ENCODE results near the gene FAM163B.
A peak's percentile ranks its signal among the peaks of the same experiment; 100 is the strongest.

FAM163B gene

GRCh38 chr9:133532937-133533668 lies 76.1 kb downstream of the FAM163B start:
- Histone ChIP-seq H3K9me3 (ENCODE audit: control insufficient read depth, insufficient read depth, low read length) (no peaks in the 10 kb centered on the region), H3K4me2 (ENCODE audit: low read length) (no peak overlapping the region; the same call in 1 of the 2 replicates), H4K20me1 (ENCODE audit: control insufficient read depth, insufficient read depth, low read depth, low read length) (no peaks in the 10 kb centered on the region), H3K9me2 (replicated peaks; ENCODE audit: control insufficient read depth, low read length) (no peaks in the 10 kb centered on the region), H3K4me3 (ENCODE audit: low read length) (no peak overlapping the region), H3K79me2 (ENCODE audit: control insufficient read depth, low read length) (no peaks in the 10 kb centered on the region), H3K27me3 (ENCODE audit: control insufficient read depth, low read length) (peaks cover 23% of the 10 kb centered on the region), H3F3A (ENCODE audit: control insufficient read depth, insufficient read depth) (no peaks in the 10 kb centered on the region), H3K4me1 (ENCODE audit: control insufficient read depth, low read length) (peaks cover 9% of the 10 kb centered on the region), H3K36me3 (ENCODE audit: control insufficient read depth, low read length) (no peaks in the 10 kb centered on the region), H3K27ac (ENCODE audit: low read depth, low read length) (no peak overlapping the region)
- TF ChIP-seq EZH2phosphoT487 (IDR thresholded peaks at IDR 0.05; ENCODE audit: borderline replicate concordance, low read length) (no peak), CTCF (IDR thresholded peaks at IDR 0.05; ENCODE audit: low read depth, low read length, poor library complexity, severe bottlenecking) (peak; percentile 84)

GRCh38 chr9:133531293-133531692 lies 77.9 kb downstream of the FAM163B start:
- H3K9me3 ChIP-seq (ENCODE audit: control insufficient read depth, insufficient read depth, low read length): no peaks in the 10 kb centered on the region
- H3K4me3 ChIP-seq (ENCODE audit: low read length): no peak overlapping the region
- no peak overlapping the region for H3K4me2 ChIP-seq (ENCODE audit: low read length)
- no peaks in the 10 kb centered on the region for H3K79me2 ChIP-seq (ENCODE audit: control insufficient read depth, low read length)
- no peaks in the 10 kb centered on the region for H3K9me2 ChIP-seq (replicated peaks; ENCODE audit: control insufficient read depth, low read length)
- H3F3A ChIP-seq (ENCODE audit: control insufficient read depth, insufficient read depth): no peaks in the 10 kb centered on the region
- H3K27me3 ChIP-seq (ENCODE audit: control insufficient read depth, low read length): peaks cover 23% of the 10 kb centered on the region
- TF ChIP-seq EZH2phosphoT487 (IDR thresholded peaks at IDR 0.05; ENCODE audit: borderline replicate concordance, low read length) (no peak), CTCF (IDR thresholded peaks at IDR 0.05; ENCODE audit: low read depth, low read length, poor library complexity, severe bottlenecking) (no peak)
- peaks cover 9% of the 10 kb centered on the region for H3K4me1 ChIP-seq (ENCODE audit: control insufficient read depth, low read length)
- H3K36me3 ChIP-seq (ENCODE audit: control insufficient read depth, low read length): no peaks in the 10 kb centered on the region
- H3K27ac ChIP-seq (ENCODE audit: low read depth, low read length): no peak overlapping the region
- H4K20me1 ChIP-seq (ENCODE audit: control insufficient read depth, insufficient read depth, low read depth, low read length): no peaks in the 10 kb centered on the region

- Histone ChIP-seq H3K9me2 (replicated peaks; ENCODE audit: control insufficient read depth, low read length) (no peaks in the 10 kb centered on the region), H3F3A (ENCODE audit: control insufficient read depth, insufficient read depth) (no peaks in the 10 kb centered on the region), H3K9me3 (ENCODE audit: control insufficient read depth, insufficient read depth, low read length) (no peaks in the 10 kb centered on the region), H4K20me1 (ENCODE audit: control insufficient read depth, insufficient read depth, low read depth, low read length) (no peaks in the 10 kb centered on the region), H3K4me2 (ENCODE audit: low read length) (no peak overlapping the region), H3K27ac (ENCODE audit: low read depth, low read length) (no peak overlapping the region), H3K36me3 (ENCODE audit: control insufficient read depth, low read length) (no peaks in the 10 kb centered on the region), H3K27me3 (ENCODE audit: control insufficient read depth, low read length) (peaks cover 17% of the 10 kb centered on the region), H3K79me2 (ENCODE audit: control insufficient read depth, low read length) (no peaks in the 10 kb centered on the region), H3K4me1 (ENCODE audit: control insufficient read depth, low read length) (peaks cover 9% of the 10 kb centered on the region), H3K4me3 (ENCODE audit: low read length) (no peak overlapping the region)
- no peak for TF ChIP-seq EZH2phosphoT487 (IDR thresholded peaks at IDR 0.05; ENCODE audit: borderline replicate concordance, low read length)
- no peak for TF ChIP-seq CTCF (IDR thresholded peaks at IDR 0.05; ENCODE audit: low read depth, low read length, poor library complexity, severe bottlenecking)
Measured at GRCh38 chr9:133529874-133530273, 79.3 kb downstream of the FAM163B start.

Measured in DOHH2 (cell line).